Mucosa of descending colon (tissue), 3 donors: Measurements from ENCODE around the gene DPCD. TPM values are rescaled to one million over a fixed set of nuclear protein-coding genes. Genes with fewer than 3 reads are reported as not detected.

Experiments used
- ATAC-seq: fragments of 200-7000 bp; cut with Tn5 transposase; one replicate; pipeline ENCODE4 v1.9.1; 2020; ENCODE audit warnings: mild to moderate bottlenecking, moderate library complexity
- DNase-seq, 3 donors: peaks; one replicate each; pipeline ENCODE4 v3.0.0-alpha.2; 2020
- H3K36me3 ChIP-seq: fragments of 200-600 bp; one replicate; pipeline ENCODE4 v1.8.0; 2021; ENCODE audit warnings: low read depth, mild to moderate bottlenecking
- H3K4me1 ChIP-seq: fragments of 200-600 bp; one replicate; pipeline ENCODE4 v1.8.0; 2021; ENCODE audit warnings: low read depth, mild to moderate bottlenecking
- H3K4me3 ChIP-seq: fragments of 200-600 bp; one replicate; pipeline ENCODE4 v1.8.0; 2021; ENCODE audit warnings: mild to moderate bottlenecking
- H3K9me3 ChIP-seq: fragments of 200-600 bp; one replicate; pipeline ENCODE4 v1.8.0; 2021; ENCODE audit warnings: mild to moderate bottlenecking
- intact Hi-C, 2 donors: fragments of 100-400 bp; cut with DNase I in 1 of 2; cut with micrococcal nuclease in 1 of 2; formaldehyde crosslinking; loops; one replicate each; pipeline versions ENCODE4 v1.11.0 to v1.11.1; 2022; cut with DNase I, micrococcal nuclease
- microRNA-seq: library from miRNA; unstranded; fragments of <30 nt; microRNA quantifications from one replicate; pipeline ENCODE4, GENCODE V29; 2019
- total RNA-seq, 3 donors: library from RNA; stranded (reverse); fragmentation: NEBNext Ultra II Directional in 2 of 3; extraction: Animal tissue kit (Norgen Biotek cat#: 25700) in 2 of 3; gene quantifications; one replicate each; pipeline versions ENCODE4 v1.2.1 to v1.2.4, GENCODE V29; 2021 to 2023
- TF ChIP-seq, protein P1 (sequence below): fragments of 200-600 bp; IDR thresholded peaks from one replicate; pipeline ENCODE4 v1.8.0; 2022; ENCODE audit warnings: antibody characterized with exemption, mild to moderate bottlenecking
- donor health status: DM: no; HTN: no; CAD: no; lungs with moderate emphysema.
- donor health status: DM: no; HTN: no; CAD: no.
- donor health status: DM: no; HTN: yes; CAD: no.

The DPCD gene
- total RNA-seq, 3 donors from 2014 or later, result 6.8 to 12.3 (median 9.9) TPM

DNA sequence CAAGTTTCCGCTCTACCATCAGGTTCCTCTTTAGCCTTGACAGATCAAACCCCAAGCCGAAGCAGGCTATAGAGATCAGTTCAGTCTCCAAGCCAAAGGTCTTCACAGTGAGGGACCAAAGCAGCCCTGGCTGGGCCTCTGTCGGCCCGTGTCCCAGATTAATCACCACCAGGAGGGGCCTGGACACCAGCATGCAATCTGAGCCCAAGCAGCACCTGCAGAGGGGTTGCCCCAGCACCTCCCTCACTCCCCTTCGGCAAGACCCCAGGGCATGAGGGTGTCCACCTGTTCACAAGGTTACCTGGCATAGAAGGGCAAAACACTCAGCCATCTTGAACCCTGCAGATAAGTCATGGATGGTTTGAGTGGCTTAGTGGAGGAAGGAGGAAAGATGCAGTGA, 70.9 kb downstream of the DPCD start:
- Histone ChIP-seq H3K9me3 (no peaks in the 10 kb centered on the region), H3K4me1 (no peaks in the 10 kb centered on the region), H3K4me3 (no peak overlapping the region), H3K36me3 (peaks cover 2% of the 10 kb centered on the region)
- intact Hi-C loops, result no loop called here
- ATAC-seq (no peak), DNase-seq (no peak)
- TF ChIP-seq, protein P1, sequence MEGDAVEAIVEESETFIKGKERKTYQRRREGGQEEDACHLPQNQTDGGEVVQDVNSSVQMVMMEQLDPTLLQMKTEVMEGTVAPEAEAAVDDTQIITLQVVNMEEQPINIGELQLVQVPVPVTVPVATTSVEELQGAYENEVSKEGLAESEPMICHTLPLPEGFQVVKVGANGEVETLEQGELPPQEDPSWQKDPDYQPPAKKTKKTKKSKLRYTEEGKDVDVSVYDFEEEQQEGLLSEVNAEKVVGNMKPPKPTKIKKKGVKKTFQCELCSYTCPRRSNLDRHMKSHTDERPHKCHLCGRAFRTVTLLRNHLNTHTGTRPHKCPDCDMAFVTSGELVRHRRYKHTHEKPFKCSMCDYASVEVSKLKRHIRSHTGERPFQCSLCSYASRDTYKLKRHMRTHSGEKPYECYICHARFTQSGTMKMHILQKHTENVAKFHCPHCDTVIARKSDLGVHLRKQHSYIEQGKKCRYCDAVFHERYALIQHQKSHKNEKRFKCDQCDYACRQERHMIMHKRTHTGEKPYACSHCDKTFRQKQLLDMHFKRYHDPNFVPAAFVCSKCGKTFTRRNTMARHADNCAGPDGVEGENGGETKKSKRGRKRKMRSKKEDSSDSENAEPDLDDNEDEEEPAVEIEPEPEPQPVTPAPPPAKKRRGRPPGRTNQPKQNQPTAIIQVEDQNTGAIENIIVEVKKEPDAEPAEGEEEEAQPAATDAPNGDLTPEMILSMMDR, result no peak

Small RNA genes lying within 50 kb of the gene (microRNA-seq; reads per million reads assigned to microRNA genes)
- gene MIR3158-1, result not detected
- gene MIR3158-2, result not detected

Other genes starting within 250 kb of the DPCD start
- gene BTRC, start 234.2 kb upstream of the DPCD start, total RNA-seq, result 10 to 100 TPM; 12.4 to 19.5 (median 16.0) TPM
- 10 to 100 TPM; 27.2 to 36.1 (median 32.1) TPM for gene POLL, start 64 bp upstream of the DPCD start, total RNA-seq
- gene FBXW4, start 106.8 kb downstream of the DPCD start, total RNA-seq, result 100 to 1,000 TPM in 1 of 3 donors, 10 to 100 TPM in 2; 57.3 to 126 (median 73.3) TPM
- gene FGF8, start 187.8 kb downstream of the DPCD start, total RNA-seq, result not detected
- 10 to 100 TPM; 14.4 to 27.4 (median 15.3) TPM for gene NPM3, start 195.1 kb downstream of the DPCD start, total RNA-seq
- gene OGA, start 230.1 kb downstream of the DPCD start, total RNA-seq, result 100 to 1,000 TPM in 2 of 3 donors, 10 to 100 TPM in 1; 80.8 to 112 (median 110) TPM